GM18907 (cell line): ENCODE data around the gene FRG2.
A peak's percentile ranks its signal among the peaks of the same experiment; 100 is the strongest.
"Not testable (repeated sequence)": the region's sequence is repeated elsewhere in the genome, so short reads cannot be mapped to it uniquely, and the experiment has no call there.

Source experiments
- ATAC-seq: cut with Tn5 transposase; IDR thresholded peaks from one replicate; pipeline ENCODE4 v1.9.1; 2021; ENCODE audit warnings: mild to moderate bottlenecking, moderate library complexity; ENCODE audit not compliant: unreplicated experiment

Gene FRG2

GRCh38 chr4:190027156-190027555, at the start of gene FRG2:
FRG2 (minus strand) TSS chr4:190027256; CDS start chr4:190027204, 52 bp downstream.
- ATAC-seq = not testable (repeated sequence)

- ATAC-seq = not testable (repeated sequence)
Observed at GRCh38 chr4:190068351-190068750, 41.3 kb upstream of the FRG2 start.

GRCh38 chr4:190064805-190065204, 37.7 kb upstream of the FRG2 start:
- not testable (repeated sequence) for ATAC-seq

GRCh38 chr4:190064342-190064741, 37.3 kb upstream of the FRG2 start, which contains the start of gene DBET:
DBET (plus strand) TSS chr4:190064502.
- not testable (repeated sequence) for ATAC-seq

- ATAC-seq = not testable (repeated sequence)
Observed at GRCh38 chr4:190058997-190059396, 31.9 kb upstream of the FRG2 start.

GRCh38 chr4:190049378-190050239, 22.6 kb upstream of the FRG2 start:
- not testable (repeated sequence) for ATAC-seq

- not testable (repeated sequence) for ATAC-seq
Observed at GRCh38 chr4:190047627-190048026, 20.6 kb upstream of the FRG2 start.

GRCh38 chr4:190040873-190041272, 13.8 kb upstream of the FRG2 start:
- ATAC-seq = not testable (repeated sequence)

GRCh38 chr4:190037704-190038388, 10.8 kb upstream of the FRG2 start:
- ATAC-seq = not testable (repeated sequence)

GRCh38 chr4:190031264-190031663, 4.2 kb upstream of the FRG2 start:
- not testable (repeated sequence) for ATAC-seq

GRCh38 chr4:190022614-190023281, 4.3 kb downstream of the FRG2 start:
- peak; percentile 43 for ATAC-seq

- not testable (repeated sequence) for ATAC-seq
Observed at GRCh38 chr4:190021973-190022372, 5.1 kb downstream of the FRG2 start.

GRCh38 chr4:190020790-190021717, 6.0 kb downstream of the FRG2 start:
- ATAC-seq = no peak

- ATAC-seq = not testable (repeated sequence)
Observed at GRCh38 chr4:190019859-190020463, 7.1 kb downstream of the FRG2 start.

GRCh38 chr4:190019023-190019858, 7.8 kb downstream of the FRG2 start:
- no peak for ATAC-seq

GRCh38 chr4:190018201-190018920, 8.7 kb downstream of the FRG2 start:
- ATAC-seq = no peak

- no peak for ATAC-seq
Observed at GRCh38 chr4:190017357-190018200, 9.5 kb downstream of the FRG2 start.
